Esophagus muscularis mucosa (tissue), 4 donors: ENCODE measurements around the gene ROBO2.

ENCODE experiments used
- EP300 ChIP-seq: sonication (generic); formaldehyde crosslinking; IDR thresholded peaks from one replicate; pipeline ENCODE4 v1.6.1; 2017; ENCODE audit warnings: antibody characterized with exemption
- POLR2A ChIP-seq: fragments of 450-650 bp; IDR thresholded peaks from one replicate; pipeline ENCODE4 v1.6.1; 2017; ENCODE audit warnings: antibody characterized with exemption, moderate library complexity, mild to moderate bottlenecking, low read depth
- POLR2AphosphoS5 ChIP-seq, 2 donors: sonication (generic); formaldehyde crosslinking; IDR thresholded peaks; one replicate each; pipeline ENCODE4 v1.6.1; 2017; ENCODE audit warnings: antibody characterized with exemption in 2 of 2
- TF ChIP-seq, protein P1 (sequence below), 3 experiments: fragments of 200-600 bp in 2 of 3; fragments of 450-650 bp in 1 of 3; sonication (generic) in 2 of 3; IDR thresholded peaks; one replicate each; pipeline ENCODE4 v1.5.1; 2017 to 2019; ENCODE audit warnings: antibody characterized with exemption in 3 of 3, mild to moderate bottlenecking in 2 of 3, moderate library complexity in 1 of 3

DNA sequence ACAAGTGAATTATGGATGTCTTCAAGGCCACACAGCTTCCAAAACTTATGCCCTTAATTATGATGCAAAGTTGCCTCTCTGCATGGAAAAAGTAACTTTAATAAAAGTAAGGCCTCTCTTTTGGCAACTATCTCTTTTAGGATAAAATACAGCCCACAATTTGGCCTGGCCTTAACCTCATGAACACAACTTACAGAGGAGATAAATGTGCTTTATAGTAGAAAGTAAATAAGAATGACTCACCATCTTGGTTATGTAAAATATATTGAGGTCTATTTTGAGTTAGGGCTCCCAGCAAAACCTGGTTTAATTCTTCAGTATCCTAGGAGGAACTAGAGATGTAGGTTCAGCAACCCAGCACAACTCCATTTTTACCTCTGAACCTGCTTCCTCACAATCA is 164.0 kb downstream of the ROBO2 start:
- TF ChIP-seq POLR2AphosphoS5 (IDR thresholded peaks at IDR 0.05) (no peak), POLR2A (no peak), EP300 (no peak)
- TF ChIP-seq, protein P1, sequence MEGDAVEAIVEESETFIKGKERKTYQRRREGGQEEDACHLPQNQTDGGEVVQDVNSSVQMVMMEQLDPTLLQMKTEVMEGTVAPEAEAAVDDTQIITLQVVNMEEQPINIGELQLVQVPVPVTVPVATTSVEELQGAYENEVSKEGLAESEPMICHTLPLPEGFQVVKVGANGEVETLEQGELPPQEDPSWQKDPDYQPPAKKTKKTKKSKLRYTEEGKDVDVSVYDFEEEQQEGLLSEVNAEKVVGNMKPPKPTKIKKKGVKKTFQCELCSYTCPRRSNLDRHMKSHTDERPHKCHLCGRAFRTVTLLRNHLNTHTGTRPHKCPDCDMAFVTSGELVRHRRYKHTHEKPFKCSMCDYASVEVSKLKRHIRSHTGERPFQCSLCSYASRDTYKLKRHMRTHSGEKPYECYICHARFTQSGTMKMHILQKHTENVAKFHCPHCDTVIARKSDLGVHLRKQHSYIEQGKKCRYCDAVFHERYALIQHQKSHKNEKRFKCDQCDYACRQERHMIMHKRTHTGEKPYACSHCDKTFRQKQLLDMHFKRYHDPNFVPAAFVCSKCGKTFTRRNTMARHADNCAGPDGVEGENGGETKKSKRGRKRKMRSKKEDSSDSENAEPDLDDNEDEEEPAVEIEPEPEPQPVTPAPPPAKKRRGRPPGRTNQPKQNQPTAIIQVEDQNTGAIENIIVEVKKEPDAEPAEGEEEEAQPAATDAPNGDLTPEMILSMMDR (IDR thresholded peaks at IDR 0.05), result no peak
